ENCODE data around the gene ADAMTS14. TPM values are rescaled to one million over a fixed set of nuclear protein-coding genes. Genes with fewer than 3 reads are reported as not detected.
A peak's percentile ranks its signal among the peaks of the same experiment; 100 is the strongest.

The ADAMTS14 gene
- total RNA-seq, 6 experiments from 2014 or later = 0.03 to 0.09 (median 0.05) TPM; not detected in 2

DNA sequence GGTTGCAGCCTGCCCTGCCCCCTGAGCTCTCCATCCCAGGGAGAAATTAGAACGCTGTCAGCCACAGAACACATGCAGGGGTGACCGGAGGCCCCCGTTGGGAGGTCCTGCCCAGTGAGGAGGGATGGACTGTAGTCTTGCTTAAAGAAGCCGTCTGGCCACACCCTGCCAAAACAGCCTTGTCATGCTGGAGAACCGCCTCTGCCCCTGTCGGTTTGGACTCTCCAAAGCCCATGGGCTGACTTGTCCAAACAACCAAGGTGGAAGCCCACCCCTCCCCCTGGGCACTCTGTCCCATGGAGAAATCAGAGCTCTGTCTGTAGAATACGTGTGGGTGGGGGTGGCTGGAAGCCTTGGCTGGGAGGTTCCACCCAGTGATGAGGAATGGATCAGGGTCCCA lies 125.5 kb downstream of the ADAMTS14 start:
- peaks cover 6% of the 10 kb centered on the region; the same call in 1 of the 2 replicates for H3K4me1 Mint-ChIP-seq (ENCODE audit: low read depth)
- DNase-seq = no peak
- TF ChIP-seq, protein P1, sequence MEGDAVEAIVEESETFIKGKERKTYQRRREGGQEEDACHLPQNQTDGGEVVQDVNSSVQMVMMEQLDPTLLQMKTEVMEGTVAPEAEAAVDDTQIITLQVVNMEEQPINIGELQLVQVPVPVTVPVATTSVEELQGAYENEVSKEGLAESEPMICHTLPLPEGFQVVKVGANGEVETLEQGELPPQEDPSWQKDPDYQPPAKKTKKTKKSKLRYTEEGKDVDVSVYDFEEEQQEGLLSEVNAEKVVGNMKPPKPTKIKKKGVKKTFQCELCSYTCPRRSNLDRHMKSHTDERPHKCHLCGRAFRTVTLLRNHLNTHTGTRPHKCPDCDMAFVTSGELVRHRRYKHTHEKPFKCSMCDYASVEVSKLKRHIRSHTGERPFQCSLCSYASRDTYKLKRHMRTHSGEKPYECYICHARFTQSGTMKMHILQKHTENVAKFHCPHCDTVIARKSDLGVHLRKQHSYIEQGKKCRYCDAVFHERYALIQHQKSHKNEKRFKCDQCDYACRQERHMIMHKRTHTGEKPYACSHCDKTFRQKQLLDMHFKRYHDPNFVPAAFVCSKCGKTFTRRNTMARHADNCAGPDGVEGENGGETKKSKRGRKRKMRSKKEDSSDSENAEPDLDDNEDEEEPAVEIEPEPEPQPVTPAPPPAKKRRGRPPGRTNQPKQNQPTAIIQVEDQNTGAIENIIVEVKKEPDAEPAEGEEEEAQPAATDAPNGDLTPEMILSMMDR (IDR thresholded peaks at IDR 0.05) = no peak
- no peak overlapping the region for H3K27ac Mint-ChIP-seq
- peaks cover 9% of the 10 kb centered on the region; the same call in 1 of the 2 replicates for H3K36me3 Mint-ChIP-seq (ENCODE audit: low read depth)
- H3K27me3 Mint-ChIP-seq (ENCODE audit: insufficient read depth) = peaks cover 52% of the 10 kb centered on the region
- no peak overlapping the region for H3K4me3 Mint-ChIP-seq
- no peaks in the 10 kb centered on the region; the same call in 1 of the 2 replicates for H3K9me3 Mint-ChIP-seq

DNA sequence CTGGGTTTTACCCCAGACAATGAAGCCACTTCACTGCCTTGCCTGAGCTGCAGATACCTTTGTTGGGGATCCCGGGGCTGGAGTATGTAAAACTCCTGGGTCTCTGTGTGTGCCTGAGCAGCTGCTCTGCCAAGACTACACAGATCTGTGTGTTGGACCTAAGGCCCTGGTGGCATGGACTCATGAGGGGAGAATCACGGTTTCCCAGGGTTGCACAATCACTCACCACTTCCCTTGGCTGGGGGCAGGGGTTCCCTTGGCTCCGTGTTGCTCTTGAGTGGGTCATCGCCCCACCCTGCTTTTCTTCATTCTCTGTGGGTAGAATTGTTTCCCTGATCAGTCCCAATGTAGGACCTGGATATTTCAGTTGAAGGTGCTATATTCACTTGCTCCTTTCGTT lies 126.8 kb downstream of the ADAMTS14 start:
- peaks cover 9% of the 10 kb centered on the region; the same call in 1 of the 2 replicates for H3K36me3 Mint-ChIP-seq (ENCODE audit: low read depth)
- peaks cover 7% of the 10 kb centered on the region for H3K4me1 Mint-ChIP-seq (ENCODE audit: low read depth)
- H3K4me3 Mint-ChIP-seq = no peak overlapping the region; the same call in 1 of the 2 replicates
- TF ChIP-seq, protein P1 (IDR thresholded peaks at IDR 0.05) = no peak
- DNase-seq = no peak
- H3K27ac Mint-ChIP-seq = no peak overlapping the region
- no peaks in the 10 kb centered on the region; the same call in 1 of the 2 replicates for H3K9me3 Mint-ChIP-seq
- H3K27me3 Mint-ChIP-seq (ENCODE audit: insufficient read depth) = peaks cover 59% of the 10 kb centered on the region

DNA sequence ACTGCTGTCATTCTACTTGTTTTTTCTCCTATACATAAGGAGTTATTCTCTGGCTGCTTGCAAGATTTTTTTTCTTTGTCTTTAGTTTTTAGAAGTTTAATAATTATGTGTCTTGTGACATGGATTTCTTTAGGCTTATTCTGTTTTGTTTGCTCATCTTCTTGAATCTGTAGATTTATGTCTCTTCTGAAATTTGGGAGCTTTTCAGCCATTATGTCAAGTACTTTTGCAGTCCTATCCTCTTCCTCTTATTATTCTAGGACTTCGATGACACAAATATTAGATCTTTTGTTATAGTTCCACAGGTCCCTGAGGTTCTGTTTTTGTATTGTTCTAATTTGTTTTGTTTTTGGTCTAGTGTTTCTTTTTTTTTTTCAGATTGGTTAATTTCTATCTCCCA lies 129.5 kb downstream of the ADAMTS14 start:
- no peak overlapping the region for H3K4me3 Mint-ChIP-seq
- H3K27me3 Mint-ChIP-seq (ENCODE audit: insufficient read depth) = peaks cover 53% of the 10 kb centered on the region
- TF ChIP-seq, protein P1 (IDR thresholded peaks at IDR 0.05) = no peak

DNA sequence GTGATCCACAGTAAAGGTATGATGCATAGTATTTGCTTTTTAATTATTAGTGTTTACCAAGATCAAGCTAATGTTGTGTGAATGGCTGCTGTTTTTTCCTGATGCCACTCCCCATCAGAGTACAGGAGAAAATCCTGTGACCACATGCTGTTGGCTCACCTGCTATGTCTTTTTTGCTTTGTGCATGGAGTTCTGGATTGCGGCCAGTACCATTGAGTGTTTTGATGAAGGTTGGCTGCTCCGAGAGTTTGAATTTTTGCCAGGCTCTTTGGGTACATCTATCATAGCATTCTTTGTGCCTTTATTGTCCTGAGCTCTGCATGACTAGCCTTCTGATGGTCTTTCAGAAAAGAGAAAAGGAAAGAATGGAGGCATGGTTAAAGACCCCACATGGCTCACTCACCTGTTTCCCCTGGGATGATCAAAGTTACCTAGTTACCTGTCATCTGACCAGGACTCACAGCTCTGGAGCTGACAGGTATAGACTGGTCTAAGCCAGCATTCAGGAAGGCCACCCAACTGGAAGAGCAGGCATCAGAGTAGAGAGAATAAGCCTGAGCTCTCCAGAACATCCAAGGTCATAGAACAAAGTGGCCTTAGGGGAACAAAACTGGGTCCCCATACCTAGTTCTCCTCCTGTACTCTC lies 131.6 kb downstream of the ADAMTS14 start:
- H3K36me3 Mint-ChIP-seq (ENCODE audit: low read depth) = no peaks in the 10 kb centered on the region
- no peaks in the 10 kb centered on the region; the same call in 1 of the 2 replicates for H3K9me3 Mint-ChIP-seq
- DNase-seq = no peak
- peaks cover 34% of the 10 kb centered on the region for H3K27me3 Mint-ChIP-seq (ENCODE audit: insufficient read depth)
- H3K4me1 Mint-ChIP-seq (ENCODE audit: low read depth) = peaks cover 13% of the 10 kb centered on the region
- H3K4me3 Mint-ChIP-seq = no peak overlapping the region
- no peak overlapping the region for H3K27ac Mint-ChIP-seq
- TF ChIP-seq, protein P1 (IDR thresholded peaks at IDR 0.05) = no peak

More for the DNA sequence above, 129.5 kb downstream of the ADAMTS14 start:
- no peak for DNase-seq
- Mint-ChIP-seq H3K36me3 (ENCODE audit: low read depth) (peaks cover 6% of the 10 kb centered on the region; the same call in 1 of the 2 replicates), H3K4me1 (ENCODE audit: low read depth) (peaks cover 13% of the 10 kb centered on the region), H3K27ac (no peak overlapping the region), H3K9me3 (no peaks in the 10 kb centered on the region; the same call in 1 of the 2 replicates)

DNA sequence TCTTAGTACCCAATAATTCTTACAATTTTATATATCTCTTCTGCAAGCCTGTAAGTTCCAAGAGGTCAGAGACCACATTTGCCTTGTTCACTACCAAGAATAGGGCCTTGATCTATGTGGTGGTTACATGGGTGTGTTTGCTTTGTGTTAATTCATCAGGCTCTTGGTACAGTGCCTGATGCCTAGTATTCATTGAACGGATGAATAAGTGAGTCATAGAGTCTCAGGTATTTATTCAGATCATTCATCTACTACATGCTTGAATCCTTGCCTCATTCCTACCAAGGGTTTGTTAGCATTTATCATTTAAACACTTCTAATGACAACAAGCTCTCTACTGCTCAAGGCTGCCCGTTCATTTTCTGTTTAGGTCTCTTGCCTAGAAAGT lies 132.1 kb downstream of the ADAMTS14 start:
- no peak overlapping the region for H3K27ac Mint-ChIP-seq
- peaks cover 29% of the 10 kb centered on the region for H3K27me3 Mint-ChIP-seq (ENCODE audit: insufficient read depth)

More for the DNA sequence above, 132.1 kb downstream of the ADAMTS14 start:
- Mint-ChIP-seq H3K4me3 (no peak overlapping the region), H3K9me3 (no peaks in the 10 kb centered on the region; the same call in 1 of the 2 replicates), H3K4me1 (ENCODE audit: low read depth) (peaks cover 15% of the 10 kb centered on the region), H3K36me3 (ENCODE audit: low read depth) (no peaks in the 10 kb centered on the region)
- TF ChIP-seq, protein P1 (IDR thresholded peaks at IDR 0.05) = no peak
- peak; percentile 9 for DNase-seq

Data from HFFc6 (cell line).